PC-9 (cell line): ENCODE measurements around the gene NAB2. TPM values are rescaled to one million over a fixed set of nuclear protein-coding genes. Genes with fewer than 3 reads are reported as not detected.

Source experiments
- BruUV-seq: library from RNA; stranded (reverse); fragments of 400-500 nt; replicated peaks from 2 replicates; lab custom pipeline; 2021; lab: Mats Ljungman, UMichigan
- CTCF ChIA-PET: fragments of 300-600 bp; sonication (Branson Sonifier 250); formaldehyde crosslinking; loops from one replicate; lab custom pipeline; 2022; ENCODE audit warnings: antibody characterized with exemption; lab: Charles Lee
- POLR2A ChIA-PET: fragments of 300-600 bp; sonication (Branson Sonifier 250); formaldehyde crosslinking; loops from one replicate; lab custom pipeline; 2022; ENCODE audit warnings: antibody characterized with exemption; ENCODE audit not compliant: unreplicated experiment; lab: Charles Lee
- DNase-seq, 2 experiments: peaks; one replicate each; pipeline versions ENCODE4 v3.0.0 to v3.0.0-alpha.2; 2015 to 2022; ENCODE audit warnings: mixed read lengths in 1 of 2
- H2AFZ ChIP-seq: fragments of 200-600 bp; sonication (generic); 2 replicates; pipeline ENCODE4 v1.8.1; 2017; ENCODE audit warnings: antibody characterized with exemption
- H3F3A ChIP-seq: fragments of 200-600 bp; sonication (generic); 2 replicates; pipeline ENCODE4 v1.8.1; 2017; ENCODE audit warnings: antibody characterized with exemption, mild to moderate bottlenecking, low read depth; ENCODE audit not compliant: insufficient read depth
- H3K27ac ChIP-seq: fragments of 200-600 bp; sonication (generic); 2 replicates; pipeline ENCODE4 v1.6.1; 2016; ENCODE audit warnings: mixed run types
- H3K27me3 ChIP-seq: fragments of 200-600 bp; sonication (generic); 2 replicates; pipeline ENCODE4 v1.6.1; 2016; ENCODE audit warnings: low read depth, mixed run types; ENCODE audit not compliant: insufficient read depth
- H3K36me3 ChIP-seq: fragments of 200-600 bp; sonication (generic); 2 replicates; pipeline ENCODE4 v1.6.1; 2016; ENCODE audit warnings: low read depth, mixed run types
- H3K4me1 ChIP-seq: fragments of 200-600 bp; sonication (generic); replicated peaks from 2 replicates; pipeline ENCODE4 v1.6.1; 2016; ENCODE audit warnings: mixed run types; ENCODE audit not compliant: insufficient read depth
- H3K4me2 ChIP-seq: fragments of 200-600 bp; sonication (generic); 2 replicates; pipeline ENCODE4 v1.6.1; 2017; ENCODE audit warnings: mixed run types
- H3K4me3 ChIP-seq: fragments of 200-600 bp; sonication (generic); 2 replicates; pipeline ENCODE4 v1.6.1; 2016; ENCODE audit warnings: mixed run types
- H3K79me2 ChIP-seq: fragments of 200-600 bp; sonication (generic); 2 replicates; pipeline ENCODE4 v1.6.1; 2017; ENCODE audit warnings: low read depth, mixed run types
- H3K9me2 ChIP-seq: fragments of 200-600 bp; sonication (generic); 2 replicates; pipeline ENCODE4 v1.8.1; 2017; ENCODE audit warnings: mild to moderate bottlenecking; ENCODE audit not compliant: insufficient read depth
- H3K9me3 ChIP-seq: fragments of 200-600 bp; sonication (generic); 2 replicates; pipeline ENCODE4 v1.8.1; 2016; ENCODE audit warnings: low read depth; ENCODE audit not compliant: insufficient read depth
- H4K20me1 ChIP-seq: fragments of 200-600 bp; sonication (generic); 2 replicates; pipeline ENCODE4 v1.8.1; 2017; ENCODE audit not compliant: insufficient read depth
- CTCF ChIP-seq: fragments of 200-600 bp; sonication (generic); conservative IDR thresholded peaks from 2 replicates; pipeline ENCODE4 v1.6.1; 2017; ENCODE audit warnings: mixed run types, antibody characterized with exemption, mild to moderate bottlenecking, moderate library complexity
- EZH2 ChIP-seq: fragments of 200-600 bp; sonication (generic); IDR thresholded peaks from 2 replicates; pipeline ENCODE4 v1.8.0; 2017; ENCODE audit warnings: antibody characterized with exemption, low read depth
- intact Hi-C: fragments of 100-400 bp; cut with micrococcal nuclease; formaldehyde crosslinking; loops from one replicate; pipeline ENCODE4 v1.10.0; 2022; ENCODE audit not compliant: unreplicated experiment
- total RNA-seq: library from RNA; stranded (reverse); gene quantifications from 2 replicates; pipeline ENCODE4 v1.2.3, GENCODE V29; 2021

Gene NAB2
- total RNA-seq, 1 experiment from 2014 or later = 13.8 TPM

- no TSS peak for BruUV-seq
- POLR2A ChIA-PET = no interaction called here
- H3F3A ChIP-seq = no peaks in the 10 kb centered on the region
These were observed 48.2 kb upstream of the NAB2 start for GRCh38 chr12:57040750-57041149.

GRCh38 chr12:57042695-57043094 is 46.2 kb upstream of the NAB2 start:
- POLR2A ChIA-PET = no interaction called here
- no peak overlapping the region for H2AFZ ChIP-seq
- no peaks in the 10 kb centered on the region for H3K36me3 ChIP-seq
- intact Hi-C loops = no loop called here
- TF ChIP-seq EZH2 (no peak), CTCF (no peak)
- no TSS peak for BruUV-seq
- H3F3A ChIP-seq = no peaks in the 10 kb centered on the region
- no peaks in the 10 kb centered on the region for H3K9me3 ChIP-seq
- peaks cover 84% of the 10 kb centered on the region for H3K27me3 ChIP-seq
- no peak overlapping the region for H3K4me2 ChIP-seq
- H3K4me1 ChIP-seq = no peaks in the 10 kb centered on the region
- no peaks in the 10 kb centered on the region for H3K79me2 ChIP-seq
- H3K4me3 ChIP-seq = no peak overlapping the region
- H3K9me2 ChIP-seq = no peaks in the 10 kb centered on the region
- DNase-seq = no peak
- H3K27ac ChIP-seq = no peak overlapping the region
- CTCF ChIA-PET = interaction anchor here (0.6 kb wide), 1 partner anchor 24 kb away, joined by 15 read pairs; no protein-coding TSS in a partner anchor
- no peaks in the 10 kb centered on the region for H4K20me1 ChIP-seq

More at GRCh38 chr12:57040750-57041149, 48.2 kb upstream of the NAB2 start:
- Histone ChIP-seq H2AFZ (no peak overlapping the region), H3K27me3 (peaks cover 74% of the 10 kb centered on the region), H3K4me3 (no peak overlapping the region), H3K4me2 (no peak overlapping the region), H3K9me3 (no peaks in the 10 kb centered on the region), H3K79me2 (no peaks in the 10 kb centered on the region), H3K27ac (no peak overlapping the region), H3K9me2 (no peaks in the 10 kb centered on the region), H3K36me3 (no peaks in the 10 kb centered on the region), H4K20me1 (no peaks in the 10 kb centered on the region), H3K4me1 (no peaks in the 10 kb centered on the region)
- no peak for TF ChIP-seq CTCF
- TF ChIP-seq EZH2 = no peak
- intact Hi-C loops = no loop called here
- no peak for DNase-seq
- CTCF ChIA-PET = no interaction called here

- intact Hi-C loops = no loop called here
These were observed 44.4 kb upstream of the NAB2 start for GRCh38 chr12:57044468-57044867.

More at GRCh38 chr12:57044468-57044867, 44.4 kb upstream of the NAB2 start:
- no peaks in the 10 kb centered on the region for H3F3A ChIP-seq
- H2AFZ ChIP-seq = no peak overlapping the region
- no peaks in the 10 kb centered on the region for H3K4me1 ChIP-seq
- no peaks in the 10 kb centered on the region for H3K9me2 ChIP-seq
- ChIA-PET CTCF (no interaction called here), POLR2A (no interaction called here)
- H3K79me2 ChIP-seq = no peaks in the 10 kb centered on the region
- DNase-seq = no peak
- no TSS peak for BruUV-seq
- H3K4me2 ChIP-seq = no peak overlapping the region
- H4K20me1 ChIP-seq = no peaks in the 10 kb centered on the region
- H3K9me3 ChIP-seq = no peaks in the 10 kb centered on the region
- H3K27me3 ChIP-seq = peaks cover 84% of the 10 kb centered on the region
- TF ChIP-seq CTCF = no peak
- TF ChIP-seq EZH2 = no peak
- H3K36me3 ChIP-seq = no peaks in the 10 kb centered on the region
- no peak overlapping the region for H3K27ac ChIP-seq
- no peak overlapping the region for H3K4me3 ChIP-seq
